CD4-positive, alpha-beta memory T cell (primary cell): ENCODE measurements around the gene ZNF620. TPM values are rescaled to one million over a fixed set of nuclear protein-coding genes. Genes with fewer than 3 reads are reported as not detected.
A peak's percentile ranks its signal among the peaks of the same experiment; 100 is the strongest.

Experiments
- CTCF ChIA-PET: fragments of 350-600 bp; sonication (Branson Sonifier 250); formaldehyde crosslinking; loops from one replicate; lab custom pipeline; 2021; ENCODE audit warnings: inconsistent platforms; ENCODE audit not compliant: partially characterized antibody; lab: Charles Lee
- POLR2A ChIA-PET: fragments of 350-600 bp; sonication (Branson Sonifier 250); formaldehyde crosslinking; loops from one replicate; lab custom pipeline; 2021; ENCODE audit not compliant: partially characterized antibody; lab: Charles Lee
- DNase-seq, 5 donors: peaks; one replicate each; pipeline versions ENCODE4 v3.0.0 to v3.0.0-alpha.2; 2020 to 2022; ENCODE audit warnings: mixed read lengths in 1 of 5
- H3K27ac ChIP-seq: one replicate; pipeline ENCODE4 v1.7.0; 2013; ENCODE audit warnings: low read depth, low read length
- H3K27me3 ChIP-seq: 2 replicates; pipeline ENCODE4 v1.7.0; 2013; ENCODE audit warnings: mild to moderate bottlenecking, low read length, moderate library complexity; ENCODE audit not compliant: insufficient read depth
- H3K36me3 ChIP-seq: 2 replicates; pipeline ENCODE4 v1.7.0; 2013; ENCODE audit warnings: mild to moderate bottlenecking, low read length, moderate library complexity; ENCODE audit not compliant: insufficient read depth
- H3K4me1 ChIP-seq: 2 replicates; pipeline ENCODE4 v1.7.0; 2013; ENCODE audit warnings: mild to moderate bottlenecking, low read length, moderate library complexity; ENCODE audit not compliant: insufficient read depth
- H3K4me3 ChIP-seq, 2 donors: one replicate each; pipeline ENCODE4 v1.7.0; 2013; ENCODE audit warnings: low read length in 2 of 2, mild to moderate bottlenecking in 1 of 2
- H3K9me3 ChIP-seq, 2 donors: one replicate each; pipeline ENCODE4 v1.7.0; 2013; ENCODE audit warnings: low read length in 2 of 2, control low read depth in 1 of 2; ENCODE audit not compliant: control insufficient read depth in 1 of 2
- H3K27ac Mint-ChIP-seq, 7 donors: one replicate each; pipeline ENCODE4 v1.8.0; 2020 to 2021; ENCODE audit warnings: mixed read lengths in 7 of 7, mild to moderate bottlenecking in 6 of 7, inconsistent platforms in 3 of 7, moderate library complexity in 3 of 7
- H3K27me3 Mint-ChIP-seq, 2 donors: one replicate each; pipeline ENCODE4 v1.8.0; 2020 to 2021; ENCODE audit warnings: mixed read lengths in 2 of 2
- H3K36me3 Mint-ChIP-seq, 2 donors: one replicate each; pipeline ENCODE4 v1.8.0; 2020 to 2021; ENCODE audit warnings: mixed read lengths in 2 of 2, inconsistent platforms in 1 of 2, mild to moderate bottlenecking in 1 of 2
- H3K4me1 Mint-ChIP-seq, 4 donors: one replicate each; pipeline ENCODE4 v1.8.0; 2020 to 2021; ENCODE audit warnings: mixed read lengths in 4 of 4, mild to moderate bottlenecking in 1 of 4
- H3K4me3 Mint-ChIP-seq, 8 donors: one replicate each; pipeline ENCODE4 v1.8.0; 2020 to 2021; ENCODE audit warnings: mixed read lengths in 8 of 8, mild to moderate bottlenecking in 7 of 8, moderate library complexity in 6 of 8, inconsistent platforms in 3 of 8
- H3K9me3 Mint-ChIP-seq, 8 donors: one replicate each; pipeline ENCODE4 v1.8.0; 2020 to 2021; ENCODE audit warnings: mixed read lengths in 8 of 8, mild to moderate bottlenecking in 5 of 8, inconsistent platforms in 3 of 8, moderate library complexity in 1 of 8
- intact Hi-C: fragments of 100-400 bp; cut with micrococcal nuclease; formaldehyde crosslinking; loops from one replicate; pipeline ENCODE4 v1.15.1; 2023
- polyA plus RNA-seq, 2 donors: library from polyadenylated mRNA; unstranded; fragments of 300-500 nt; fragmentation: Illumina TruSeq; gene quantifications; one replicate each; pipeline ENCODE4 v1.2.3, GENCODE V29; 2021
- total RNA-seq, 2 experiments: library from RNA; stranded (reverse); gene quantifications; one replicate each; pipeline ENCODE4 v1.2.3, GENCODE V29; 2021

The ZNF620 gene
- total and polyA plus RNA-seq, 4 experiments from 2014 or later: 1.2 to 3.8 (median 3.6) TPM

DNA sequence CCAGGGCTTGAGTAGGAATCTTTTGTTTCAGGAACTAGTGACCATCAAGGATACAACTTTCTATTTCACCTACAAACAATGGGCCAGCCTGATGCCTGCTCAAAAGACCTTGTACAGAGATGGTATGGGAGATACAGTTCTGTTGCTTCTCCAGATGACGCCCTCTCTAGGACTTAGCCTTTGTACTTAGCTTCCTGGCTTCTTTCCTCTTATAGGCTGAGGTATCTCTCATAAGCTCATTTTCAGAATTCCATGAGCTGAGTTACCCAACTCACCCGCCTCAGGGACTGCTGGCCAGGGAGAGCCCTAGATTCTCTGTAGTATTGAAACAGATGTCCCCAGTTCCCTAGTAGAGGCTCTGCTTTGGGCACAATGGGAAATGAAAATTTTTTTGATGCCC, 8.6 kb upstream of the ZNF620 start:
- Histone ChIP-seq H3K36me3 (no peaks in the 10 kb centered on the region), H3K4me1 (no peaks in the 10 kb centered on the region), H3K4me3 (no peak overlapping the region), H3K27me3 (no peaks in the 10 kb centered on the region), H3K9me3 (no peaks in the 10 kb centered on the region), H3K27ac (no peak overlapping the region)
- H3K4me3 Mint-ChIP-seq: no peak overlapping the region
- H3K27me3 Mint-ChIP-seq: no peaks in the 10 kb centered on the region
- no peaks in the 10 kb centered on the region for H3K4me1 Mint-ChIP-seq
- H3K36me3 Mint-ChIP-seq: no peaks in the 10 kb centered on the region
- ChIA-PET POLR2A (no interaction called here), CTCF (no interaction called here)
- no peak overlapping the region for H3K27ac Mint-ChIP-seq
- H3K9me3 Mint-ChIP-seq: no peaks in the 10 kb centered on the region
- intact Hi-C loops: no loop called here
- DNase-seq: no peak

DNA sequence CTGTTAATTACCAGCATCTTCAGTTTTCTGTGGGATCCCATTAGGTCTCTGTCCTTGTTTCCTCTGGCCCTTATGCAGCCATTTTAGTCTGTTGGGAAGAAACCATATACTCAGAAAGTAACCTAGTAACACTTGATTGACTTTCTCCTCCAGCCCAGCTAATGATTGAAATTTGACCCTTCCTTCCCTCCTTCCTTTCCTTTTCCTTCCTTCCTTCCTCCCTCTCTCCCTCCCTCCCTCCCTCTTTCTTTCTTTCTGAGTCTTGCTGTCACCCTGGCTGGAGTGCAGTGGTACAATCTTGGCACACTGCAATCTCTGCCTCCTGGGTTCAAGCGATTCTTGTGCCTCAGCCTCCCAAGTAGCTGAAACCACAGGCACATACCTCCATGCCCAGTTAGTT, 5.9 kb upstream of the ZNF620 start:
- intact Hi-C loops: no loop called here
- Mint-ChIP-seq H3K27me3 (no peaks in the 10 kb centered on the region), H3K4me1 (peaks cover 0 to 3% (median under 1%) of the 10 kb centered on the region in 4 donors), H3K9me3 (peaks cover 0 to 1% (median 0%) of the 10 kb centered on the region in 8 donors), H3K36me3 (no peaks in the 10 kb centered on the region), H3K4me3 (no peak overlapping the region), H3K27ac (no peak overlapping the region)
- POLR2A ChIA-PET: no interaction called here
- H3K36me3 ChIP-seq: no peaks in the 10 kb centered on the region
- no peaks in the 10 kb centered on the region for H3K9me3 ChIP-seq
- H3K27ac ChIP-seq: no peak overlapping the region
- CTCF ChIA-PET: no interaction called here
- H3K4me1 ChIP-seq: no peaks in the 10 kb centered on the region
- no peak for DNase-seq
- H3K4me3 ChIP-seq: no peak overlapping the region
- no peaks in the 10 kb centered on the region for H3K27me3 ChIP-seq

DNA sequence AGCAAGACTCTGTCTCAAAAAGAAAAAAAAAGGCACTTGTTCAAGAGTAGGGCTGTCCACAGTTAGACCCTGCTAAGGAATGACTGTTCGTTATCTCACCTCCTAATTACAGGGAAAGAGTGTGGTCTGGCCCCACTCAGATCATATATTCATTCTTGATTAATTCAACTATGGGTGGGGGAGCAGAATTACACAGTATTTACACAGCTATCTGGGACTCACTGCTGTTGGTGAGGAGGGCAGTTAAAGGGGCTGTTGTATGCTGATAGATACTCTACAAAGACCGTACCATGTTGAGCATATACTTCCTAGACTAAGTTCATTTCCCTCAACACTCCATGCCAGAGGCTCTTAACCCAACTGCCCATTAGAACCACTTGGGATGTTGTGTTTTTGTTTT, 3.8 kb upstream of the ZNF620 start:
- peaks cover 0 to 1% (median 0%) of the 10 kb centered on the region in 8 donors for H3K9me3 Mint-ChIP-seq
- DNase-seq: no peak
- ChIA-PET CTCF (no interaction called here), POLR2A (no interaction called here)
- H3K27ac ChIP-seq: no peak overlapping the region
- no peaks in the 10 kb centered on the region for H3K36me3 Mint-ChIP-seq
- H3K4me1 Mint-ChIP-seq: peaks cover 8 to 21% (median 14%) of the 10 kb centered on the region in 4 donors
- no peaks in the 10 kb centered on the region for H3K27me3 Mint-ChIP-seq
- H3K4me1 ChIP-seq: peaks cover 8% of the 10 kb centered on the region
- no peak overlapping the region for H3K27ac Mint-ChIP-seq
- no peak overlapping the region for H3K4me3 Mint-ChIP-seq
- intact Hi-C loops: no loop called here
- H3K36me3 ChIP-seq: no peaks in the 10 kb centered on the region
- no peaks in the 10 kb centered on the region for H3K9me3 ChIP-seq
- H3K4me3 ChIP-seq: no peak overlapping the region
- no peaks in the 10 kb centered on the region for H3K27me3 ChIP-seq

DNA sequence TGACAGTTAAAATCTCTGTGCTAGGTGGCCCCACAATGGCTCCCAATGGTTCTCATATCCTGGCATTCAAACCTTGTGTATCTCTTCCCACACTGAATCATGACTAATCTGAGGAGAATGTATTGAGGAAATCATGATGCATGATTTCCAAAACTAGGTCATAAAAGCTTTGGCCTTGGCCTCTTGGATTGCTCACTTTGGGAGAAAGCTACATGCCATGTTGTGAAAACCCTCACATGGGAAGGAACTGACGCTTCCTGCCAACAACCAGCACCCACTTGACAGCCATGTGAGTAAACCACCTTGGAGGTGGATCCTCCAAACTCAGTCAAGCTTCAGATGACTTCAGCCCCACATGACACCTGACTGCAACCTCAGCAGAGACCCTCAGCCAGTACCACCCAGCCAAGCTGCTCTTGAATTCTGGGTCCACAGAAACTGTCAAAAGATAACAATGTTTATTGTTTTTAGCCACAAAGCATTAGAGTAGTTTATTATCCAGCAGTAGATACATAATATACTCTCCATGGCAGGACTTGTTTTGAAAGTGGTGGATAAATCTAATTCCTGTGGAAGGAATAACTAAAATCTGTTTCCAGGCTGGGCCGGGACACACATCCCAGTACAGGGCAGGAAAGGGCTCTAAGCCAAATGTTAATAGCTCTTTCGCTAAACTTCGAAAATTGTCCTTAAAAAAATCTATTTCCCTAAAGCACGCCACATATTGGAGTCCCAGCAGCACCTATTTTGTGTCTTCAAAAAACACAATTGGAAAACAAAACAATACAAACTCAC, 1.0 kb upstream of the ZNF620 start:
- Histone ChIP-seq H3K4me1 (peaks cover 8% of the 10 kb centered on the region), H3K4me3 (no peak overlapping the region), H3K27ac (no peak overlapping the region), H3K36me3 (no peaks in the 10 kb centered on the region), H3K9me3 (no peaks in the 10 kb centered on the region), H3K27me3 (no peaks in the 10 kb centered on the region)
- intact Hi-C loops: no loop called here
- Mint-ChIP-seq H3K4me3 (peak overlapping the region; percentile 70 to 98 (median 96)), H3K27me3 (no peaks in the 10 kb centered on the region), H3K4me1 (peaks cover 8 to 21% (median 14%) of the 10 kb centered on the region in 4 donors), H3K9me3 (peaks cover 0 to 1% (median 0%) of the 10 kb centered on the region in 8 donors), H3K36me3 (no peaks in the 10 kb centered on the region), H3K27ac (peak overlapping the region in 5 of 7 donors; percentile 25 to 92 (median 34))
- no peak for DNase-seq
- ChIA-PET POLR2A (interaction anchor here (1.5 to 3.7 kb wide), 8 partner anchors 17 to 195 kb away, joined by 4 to 28 read pairs (median 7); partner anchors contain the start of genes EIF1B, RPL14, ZNF619 and ZNF621), CTCF (interaction anchor here (0.9 to 3.1 kb wide), 9 partner anchors 10 to 80 kb away, joined by 3 to 10 read pairs (median 4); partner anchors contain the start of genes RPL14 and ZNF619)

DNA sequence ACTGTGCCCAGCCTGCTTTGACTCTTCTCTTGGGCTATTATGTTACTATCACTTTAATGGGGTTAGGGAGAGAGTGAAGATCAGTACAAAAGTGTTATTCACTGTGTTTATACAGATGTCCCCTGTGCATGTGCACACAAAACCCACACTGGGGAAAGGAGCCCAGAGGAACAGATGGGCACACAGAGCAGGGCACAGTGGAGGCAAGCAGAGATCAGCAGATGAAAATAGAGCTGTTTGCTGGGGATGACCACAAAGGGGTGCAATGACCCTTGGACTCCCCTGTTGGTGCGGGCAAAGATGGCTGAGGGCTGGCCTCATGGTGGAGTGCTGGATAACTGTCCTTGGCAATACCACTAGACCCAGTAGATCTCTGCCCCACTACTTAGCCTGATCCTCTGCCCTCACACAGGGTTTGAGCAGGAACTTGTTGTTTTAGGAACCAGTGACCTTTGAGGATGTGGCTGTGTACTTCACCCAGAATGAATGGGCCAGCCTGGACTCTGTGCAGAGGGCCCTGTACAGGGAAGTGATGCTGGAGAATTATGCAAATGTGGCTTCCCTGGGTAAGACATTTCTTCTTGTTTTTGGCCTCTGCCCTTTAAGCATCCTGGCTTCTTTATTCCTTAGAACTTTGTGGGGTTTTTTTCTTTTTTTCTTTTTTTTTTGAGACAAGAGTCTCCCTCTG, 5.3 kb downstream of the ZNF620 start:
- intact Hi-C loops: no loop called here
- Histone ChIP-seq H3K9me3 (no peaks in the 10 kb centered on the region), H3K27me3 (no peaks in the 10 kb centered on the region), H3K27ac (no peak overlapping the region), H3K36me3 (no peaks in the 10 kb centered on the region), H3K4me1 (peaks cover 8% of the 10 kb centered on the region), H3K4me3 (no peak overlapping the region)
- peaks cover 11 to 28% of the 10 kb centered on the region in 2 donors for H3K36me3 Mint-ChIP-seq
- no peaks in the 10 kb centered on the region for H3K27me3 Mint-ChIP-seq
- peak overlapping the region in 1 of 7 donors; percentile 25 for H3K27ac Mint-ChIP-seq
- ChIA-PET CTCF (interaction anchor here (1.3 kb wide), 1 partner anchor 13 kb away, joined by 3 read pairs; the partner anchor contains the start of gene ZNF621), POLR2A (no interaction called here)
- DNase-seq: no peak
- H3K4me1 Mint-ChIP-seq: peaks cover 6 to 8% (median 8%) of the 10 kb centered on the region in 4 donors
- no peak overlapping the region for H3K4me3 Mint-ChIP-seq
- no peaks in the 10 kb centered on the region for H3K9me3 Mint-ChIP-seq

DNA sequence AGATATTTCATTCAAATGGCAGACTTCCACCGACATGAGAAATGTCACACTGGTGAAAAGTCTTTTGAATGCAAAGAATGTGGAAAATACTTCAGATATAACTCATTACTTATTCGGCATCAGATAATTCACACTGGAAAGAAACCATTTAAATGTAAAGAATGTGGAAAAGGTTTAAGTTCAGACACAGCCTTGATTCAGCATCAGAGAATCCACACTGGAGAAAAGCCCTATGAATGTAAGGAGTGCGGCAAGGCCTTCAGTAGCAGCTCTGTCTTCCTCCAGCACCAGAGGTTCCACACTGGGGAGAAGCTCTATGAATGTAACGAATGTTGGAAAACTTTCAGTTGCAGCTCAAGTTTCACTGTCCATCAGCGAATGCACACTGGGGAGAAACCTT, 10.4 kb downstream of the ZNF620 start:
- Histone ChIP-seq H3K36me3 (no peaks in the 10 kb centered on the region), H3K4me3 (no peak overlapping the region), H3K27ac (no peak overlapping the region), H3K4me1 (no peaks in the 10 kb centered on the region), H3K9me3 (no peaks in the 10 kb centered on the region), H3K27me3 (no peaks in the 10 kb centered on the region)
- no peaks in the 10 kb centered on the region for H3K27me3 Mint-ChIP-seq
- no peak for DNase-seq
- H3K4me1 Mint-ChIP-seq: no peaks in the 10 kb centered on the region
- H3K27ac Mint-ChIP-seq: no peak overlapping the region
- intact Hi-C loops: no loop called here
- POLR2A ChIA-PET: no interaction called here
- CTCF ChIA-PET: no interaction called here
- no peak overlapping the region for H3K4me3 Mint-ChIP-seq
- peaks cover 10 to 21% of the 10 kb centered on the region in 2 donors for H3K36me3 Mint-ChIP-seq
- H3K9me3 Mint-ChIP-seq: peaks cover 0 to 2% (median 0%) of the 10 kb centered on the region in 8 donors

DNA sequence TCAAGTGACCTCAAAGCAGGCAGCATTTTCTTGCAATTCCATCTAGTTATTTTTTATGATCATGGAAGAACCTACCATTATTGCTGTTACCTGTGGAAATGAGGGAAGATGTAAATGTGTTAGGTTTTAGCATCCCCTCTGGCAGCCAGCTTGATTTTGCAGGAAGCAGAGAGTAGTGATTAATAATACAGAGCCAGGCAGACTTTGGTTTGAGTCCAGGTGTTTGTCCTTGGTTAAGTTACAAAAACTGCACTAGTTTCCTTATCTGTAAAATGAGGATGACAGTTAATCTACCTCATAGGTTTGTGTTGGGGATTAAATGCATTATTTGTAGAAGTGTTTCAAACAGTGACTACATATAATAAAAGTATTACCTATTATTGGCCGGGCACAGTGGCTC, 12.2 kb downstream of the ZNF620 start:
- Mint-ChIP-seq H3K27ac (no peak overlapping the region), H3K4me3 (no peak overlapping the region), H3K9me3 (peaks cover 0 to 2% (median 0%) of the 10 kb centered on the region in 8 donors), H3K36me3 (peaks cover 10 to 19% of the 10 kb centered on the region in 2 donors), H3K4me1 (peaks cover 0 to 2% (median 0%) of the 10 kb centered on the region in 4 donors), H3K27me3 (no peaks in the 10 kb centered on the region)
- Histone ChIP-seq H3K4me3 (no peak overlapping the region), H3K4me1 (no peaks in the 10 kb centered on the region), H3K27me3 (no peaks in the 10 kb centered on the region), H3K27ac (no peak overlapping the region), H3K36me3 (no peaks in the 10 kb centered on the region), H3K9me3 (no peaks in the 10 kb centered on the region)
- CTCF ChIA-PET: no interaction called here
- intact Hi-C loops: no loop called here
- POLR2A ChIA-PET: no interaction called here
- no peak for DNase-seq
